ENCODE measurements around the gene APBA2. TPM values are rescaled to one million over a fixed set of nuclear protein-coding genes. Genes with fewer than 3 reads are reported as not detected.
A peak's percentile ranks its signal among the peaks of the same experiment; 100 is the strongest.

APBA2 gene
- total and polyA plus RNA-seq, 2 of the 4 experiments (the other 2 are of a cell fraction), result 21.7 to 33.0 TPM

DNA sequence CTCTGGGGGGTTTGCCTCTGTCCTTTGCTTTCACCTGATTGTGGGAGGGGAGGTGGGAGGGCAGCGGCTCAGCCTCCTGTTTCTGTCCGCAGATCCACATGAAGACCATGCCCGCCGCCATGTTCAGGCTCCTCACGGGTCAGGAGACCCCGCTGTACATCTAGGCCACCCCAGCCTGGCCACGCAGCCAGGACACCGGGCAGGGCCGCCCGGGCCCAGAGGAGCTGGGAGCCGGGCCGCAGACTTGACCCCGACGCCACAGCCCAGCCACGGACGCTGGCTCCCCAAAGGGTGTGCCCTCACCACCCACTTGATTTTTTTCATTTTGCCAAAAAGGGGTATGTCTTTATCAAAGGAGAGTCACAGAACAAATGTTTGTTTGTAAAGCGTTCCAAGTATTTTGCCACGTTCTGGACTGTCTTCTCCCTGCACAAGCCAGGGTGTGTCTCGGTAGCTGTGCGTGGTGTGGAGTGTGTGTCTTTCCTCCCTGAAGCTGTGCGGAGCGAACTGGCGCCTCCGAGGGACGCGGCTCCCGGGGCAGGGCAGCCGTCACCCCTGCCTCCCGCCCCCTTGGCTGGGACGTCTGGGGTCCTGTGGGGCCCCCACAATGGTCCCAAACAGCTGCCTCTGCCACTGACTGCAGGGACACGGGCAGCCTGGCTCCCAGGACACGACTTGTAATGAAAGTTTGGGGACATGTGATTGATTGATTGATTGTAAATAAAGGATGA is 231.4 kb downstream of the APBA2 start:
- Histone ChIP-seq H2BK20ac (ENCODE audit: low read depth, low read length) (no peak overlapping the region), H3K9me1 (ENCODE audit: insufficient read depth, low read length) (peaks cover 7% of the 10 kb centered on the region; the same call in 1 of the 2 replicates), H3K27me3 (ENCODE audit: control insufficient read depth, insufficient read depth, low read length) (no peaks in the 10 kb centered on the region; the same call in none of the 2 replicates), H2AK5ac (ENCODE audit: low read depth, low read length) (no peak overlapping the region), H3K9ac (ENCODE audit: low read depth, low read length) (no peak overlapping the region), H4K20me1 (ENCODE audit: insufficient read depth, low read length) (no peaks in the 10 kb centered on the region; the same call in 1 of the 2 replicates), H3K36me3 (ENCODE audit: control insufficient read depth, insufficient read depth, low read length) (no peaks in the 10 kb centered on the region), H2BK120ac (ENCODE audit: low read depth, low read length) (no peak overlapping the region), H4K8ac (ENCODE audit: low read depth in 2 of 2, low read length in 2 of 2) (no peak overlapping the region), H3K18ac (ENCODE audit: low read depth, low read length) (no peak overlapping the region), H4K5ac (ENCODE audit: low read depth, low read length) (no peak overlapping the region), H2BK15ac (ENCODE audit: low read depth, low read length) (no peak overlapping the region), H3K4me1 (ENCODE audit: control insufficient read depth, insufficient read depth, low read length) (no peaks in the 10 kb centered on the region), H3K4me3 (ENCODE audit: insufficient read depth, low read depth, low read length) (no peak overlapping the region), H3K27ac (ENCODE audit: insufficient read depth, low read length) (no peak overlapping the region), H2AK9ac (replicated peaks; ENCODE audit: low read depth, low read length, poor library complexity) (no peak overlapping the region), H3K79me1 (ENCODE audit: low read depth in 1 of 2, low read length in 2 of 2) (no peaks in the 10 kb centered on the region), H4K91ac (ENCODE audit: insufficient read depth, low read depth, low read length) (no peak overlapping the region), H3K9me3 (ENCODE audit: control insufficient read depth, insufficient read depth, low read length) (no peaks in the 10 kb centered on the region), H3K23ac (ENCODE audit: low read depth, low read length) (no peak overlapping the region), H2BK5ac (ENCODE audit: low read depth, low read length, poor library complexity, severe bottlenecking) (no peak overlapping the region), H3K4ac (ENCODE audit: low read depth, low read length) (no peak overlapping the region), H2AFZ (replicated peaks; ENCODE audit: low read length, poor library complexity) (no peak overlapping the region), H3K56ac (ENCODE audit: extremely low read depth, insufficient read depth, low read length) (no peak overlapping the region), H3K14ac (replicated peaks; ENCODE audit: low read depth, low read length) (no peak overlapping the region), H3K4me2 (ENCODE audit: low read depth, low read length) (no peak overlapping the region)
- no peak for ATAC-seq (ENCODE audit: low read depth)
- in situ Hi-C loops (cut with MboI; ENCODE audit: low sequenced_read_pairs), result no loop called here
- dilution Hi-C loops (cut with HindIII; ENCODE audit: low sequenced_read_pairs, unreplicated experiment), result no loop called here
- POLR2A ChIA-PET (ENCODE audit: unreplicated experiment), result no interaction called here
- BruUV-seq (replicated peaks), result TSS peak; percentile 79
- TF ChIP-seq CHD1 (IDR thresholded peaks at IDR 0.05; ENCODE audit: low read depth, low read length) (no peak), POLR2A (IDR thresholded peaks at IDR 0.05; ENCODE audit: low read depth, low read length) (no peak), MXI1 (IDR thresholded peaks at IDR 0.05; ENCODE audit: borderline replicate concordance, low read depth, low read length) (no peak), FOS (IDR thresholded peaks at IDR 0.05; ENCODE audit: low read depth, low read length) (no peak), BHLHE40 (IDR thresholded peaks at IDR 0.05; ENCODE audit: low read depth, low read length) (no peak), MAZ (IDR thresholded peaks at IDR 0.05; ENCODE audit: borderline replicate concordance, low read depth, low read length) (no peak), RCOR1 (IDR thresholded peaks at IDR 0.05; ENCODE audit: insufficient replicate concordance, low read length) (no peak), MAFK (IDR thresholded peaks at IDR 0.05; ENCODE audit: low read depth, low read length) (no peak), SMC3 (IDR thresholded peaks at IDR 0.05; ENCODE audit: low read depth, low read length) (no peak), CEBPB (IDR thresholded peaks at IDR 0.05; ENCODE audit: low read depth, low read length) (no peak), RAD21 (IDR thresholded peaks at IDR 0.05; ENCODE audit: low read length) (no peak), NFE2L2 (IDR thresholded peaks at IDR 0.05; ENCODE audit: low read depth, low read length) (no peak), RFX5 (IDR thresholded peaks at IDR 0.05; ENCODE audit: low read depth, low read length) (no peak)
- TF ChIP-seq, protein P1, sequence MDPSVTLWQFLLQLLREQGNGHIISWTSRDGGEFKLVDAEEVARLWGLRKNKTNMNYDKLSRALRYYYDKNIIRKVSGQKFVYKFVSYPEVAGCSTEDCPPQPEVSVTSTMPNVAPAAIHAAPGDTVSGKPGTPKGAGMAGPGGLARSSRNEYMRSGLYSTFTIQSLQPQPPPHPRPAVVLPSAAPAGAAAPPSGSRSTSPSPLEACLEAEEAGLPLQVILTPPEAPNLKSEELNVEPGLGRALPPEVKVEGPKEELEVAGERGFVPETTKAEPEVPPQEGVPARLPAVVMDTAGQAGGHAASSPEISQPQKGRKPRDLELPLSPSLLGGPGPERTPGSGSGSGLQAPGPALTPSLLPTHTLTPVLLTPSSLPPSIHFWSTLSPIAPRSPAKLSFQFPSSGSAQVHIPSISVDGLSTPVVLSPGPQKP (IDR thresholded peaks at IDR 0.05; ENCODE audit: borderline replicate concordance, low read depth, low read length), result no peak
- TF ChIP-seq, protein P2, sequence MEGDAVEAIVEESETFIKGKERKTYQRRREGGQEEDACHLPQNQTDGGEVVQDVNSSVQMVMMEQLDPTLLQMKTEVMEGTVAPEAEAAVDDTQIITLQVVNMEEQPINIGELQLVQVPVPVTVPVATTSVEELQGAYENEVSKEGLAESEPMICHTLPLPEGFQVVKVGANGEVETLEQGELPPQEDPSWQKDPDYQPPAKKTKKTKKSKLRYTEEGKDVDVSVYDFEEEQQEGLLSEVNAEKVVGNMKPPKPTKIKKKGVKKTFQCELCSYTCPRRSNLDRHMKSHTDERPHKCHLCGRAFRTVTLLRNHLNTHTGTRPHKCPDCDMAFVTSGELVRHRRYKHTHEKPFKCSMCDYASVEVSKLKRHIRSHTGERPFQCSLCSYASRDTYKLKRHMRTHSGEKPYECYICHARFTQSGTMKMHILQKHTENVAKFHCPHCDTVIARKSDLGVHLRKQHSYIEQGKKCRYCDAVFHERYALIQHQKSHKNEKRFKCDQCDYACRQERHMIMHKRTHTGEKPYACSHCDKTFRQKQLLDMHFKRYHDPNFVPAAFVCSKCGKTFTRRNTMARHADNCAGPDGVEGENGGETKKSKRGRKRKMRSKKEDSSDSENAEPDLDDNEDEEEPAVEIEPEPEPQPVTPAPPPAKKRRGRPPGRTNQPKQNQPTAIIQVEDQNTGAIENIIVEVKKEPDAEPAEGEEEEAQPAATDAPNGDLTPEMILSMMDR (conservative IDR thresholded peaks at IDR 0.05; ENCODE audit: low read depth, low read length), result no peak
- TF ChIP-seq, protein P3, sequence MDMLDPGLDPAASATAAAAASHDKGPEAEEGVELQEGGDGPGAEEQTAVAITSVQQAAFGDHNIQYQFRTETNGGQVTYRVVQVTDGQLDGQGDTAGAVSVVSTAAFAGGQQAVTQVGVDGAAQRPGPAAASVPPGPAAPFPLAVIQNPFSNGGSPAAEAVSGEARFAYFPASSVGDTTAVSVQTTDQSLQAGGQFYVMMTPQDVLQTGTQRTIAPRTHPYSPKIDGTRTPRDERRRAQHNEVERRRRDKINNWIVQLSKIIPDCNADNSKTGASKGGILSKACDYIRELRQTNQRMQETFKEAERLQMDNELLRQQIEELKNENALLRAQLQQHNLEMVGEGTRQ (IDR thresholded peaks at IDR 0.05; ENCODE audit: low read depth, low read length), result no peak
- no peak for DNase-seq
- intact Hi-C loops (cut with micrococcal nuclease), result no loop called here
- CTCF ChIA-PET, result no interaction called here
- 80% methylated on average over 1 of the region's 32 CpGs; no CpG with 5 or more reads in 1 of the 2 experiments for WGBS, 2 experiments (ENCODE audit: extremely low coverage in 2 of 2, insufficient read length in 1 of 2)
